Transverse colon (tissue), 4 donors: ENCODE data around the gene MRTO4. TPM values are rescaled to one million over a fixed set of nuclear protein-coding genes. Genes with fewer than 3 reads are reported as not detected.
"Not testable (repeated sequence)": the region's sequence is repeated elsewhere in the genome, so short reads cannot be mapped to it uniquely, and the experiment has no call there.

Experiments used
- DNase-seq: peaks from one replicate; pipeline ENCODE4 v3.0.0-alpha.2; 2019
- H3K27ac ChIP-seq, 4 donors: fragments of 200-600 bp; sonication (generic); 2 replicates each; pipeline ENCODE4 v1.5.1; 2016 to 2018; ENCODE audit warnings: inconsistent platforms in 4 of 4
- H3K27me3 ChIP-seq: fragments of 200-600 bp; sonication (generic); 2 replicates; pipeline ENCODE4 v1.5.1; 2017; ENCODE audit warnings: inconsistent platforms
- H3K36me3 ChIP-seq, 4 donors: fragments of 200-600 bp; sonication (generic); 2 replicates each; pipeline ENCODE4 v1.5.1; 2017 to 2019; ENCODE audit warnings: inconsistent platforms in 4 of 4
- H3K4me1 ChIP-seq, 4 donors: fragments of 200-600 bp; sonication (generic); 2 replicates each; pipeline ENCODE4 v1.5.1; 2017 to 2020; ENCODE audit warnings: inconsistent platforms in 4 of 4
- H3K4me3 ChIP-seq, 4 donors: fragments of 200-600 bp; sonication (generic); 1 replicate in 1 of 4; 2 replicates in 3 of 4; pipeline versions ENCODE4 v1.5.1 to v1.6.1; 2017 to 2019; ENCODE audit warnings: inconsistent platforms in 4 of 4
- H3K9me3 ChIP-seq, 2 donors: fragments of 200-600 bp; sonication (generic); 2 replicates each; pipeline ENCODE4 v1.5.1; 2017 to 2019; ENCODE audit warnings: inconsistent platforms in 2 of 2
- CTCF ChIP-seq, 5 experiments: fragments of 200-600 bp in 3 of 5; fragments of 450-650 bp in 2 of 5; sonication (generic) in 3 of 5; IDR thresholded peaks; 1 replicate in 2 of 5; 2 replicates in 3 of 5; pipeline ENCODE4 v1.5.1; 2016 to 2017; ENCODE audit warnings: antibody characterized with exemption in 5 of 5, inconsistent platforms in 3 of 5, mild to moderate bottlenecking in 2 of 5, moderate library complexity in 1 of 5
- EP300 ChIP-seq: sonication (generic); formaldehyde crosslinking; IDR thresholded peaks from one replicate; pipeline ENCODE4 v1.6.1; 2017; ENCODE audit warnings: antibody characterized with exemption, low read depth
- POLR2A ChIP-seq: fragments of 450-650 bp; IDR thresholded peaks from one replicate; pipeline ENCODE4 v1.6.1; 2016; ENCODE audit warnings: antibody characterized with exemption, mild to moderate bottlenecking, moderate library complexity
- POLR2AphosphoS5 ChIP-seq, 3 donors: sonication (generic); formaldehyde crosslinking; IDR thresholded peaks; one replicate each; pipeline ENCODE4 v1.6.1; 2016; ENCODE audit warnings: antibody characterized with exemption in 3 of 3
- WGBS, 2 donors: methylation state at CpG; one replicate each; pipeline ENCODE4 v1.1.5; 2018; ENCODE audit warnings: low coverage in 1 of 2; 5-methylcytosine and 5-hydroxymethylcytosine counted together
- in situ Hi-C, 4 donors: fragments of 200-750 bp; cut with MboI; loops; one replicate each; pipeline versions ENCODE4 v1.15.0 to v1.15.1; 2017; ENCODE audit warnings: low sequenced_read_pairs in 3 of 4, low pct_ligation_motif_present in 1 of 4, low pct_unique_long_range_greater_than_20kb in 1 of 4
- intact Hi-C: fragments of 100-400 bp; cut with DNase I; formaldehyde crosslinking; loops from one replicate; pipeline ENCODE4 v1.15.1; 2023; ENCODE audit warnings: low total_unique reads
- total RNA-seq, 4 donors: library from RNA; depleted of rRNA; stranded (reverse); fragments of >200 nt; gene quantifications; one replicate each; pipeline ENCODE4 v1.1.0, GENCODE V29; 2016

MRTO4 gene
- total RNA-seq, 4 donors from 2014 or later = 4.9 to 10.8 (median 8.7) TPM

GRCh38 chr1:19213580-19213979 lies 38.0 kb upstream of the MRTO4 start:
- WGBS, 2 donors = 100% methylated on average over 1 of the region's 1 CpG
- DNase-seq = no peak
- H3K36me3 ChIP-seq = peaks cover 0 to 17% (median 3%) of the 10 kb centered on the region in 4 donors
- peaks cover 14 to 35% (median 22%) of the 10 kb centered on the region in 4 donors for H3K4me1 ChIP-seq
- H3K4me3 ChIP-seq = no peak overlapping the region
- in situ Hi-C loops (no loop called here), intact Hi-C loops (no loop called here)
- H3K27ac ChIP-seq = no peak overlapping the region
- no peaks in the 10 kb centered on the region for H3K9me3 ChIP-seq
- no peak for TF ChIP-seq POLR2AphosphoS5 (IDR thresholded peaks at IDR 0.05)
- no peak for TF ChIP-seq EP300
- no peak for TF ChIP-seq POLR2A
- TF ChIP-seq CTCF (IDR thresholded peaks at IDR 0.05) = no peak
- H3K27me3 ChIP-seq = no peaks in the 10 kb centered on the region

GRCh38 chr1:19216585-19216984 lies 35.0 kb upstream of the MRTO4 start:
- H3K27ac ChIP-seq, in situ Hi-C loops, H3K9me3 ChIP-seq, DNase-seq, intact Hi-C loops, H3K4me3 ChIP-seq, H3K27me3 ChIP-seq: not testable (repeated sequence)
- Histone ChIP-seq H3K4me1 (peaks cover under 1 to 17% (median 6%) of the 10 kb centered on the region in 4 donors), H3K36me3 (peaks cover 0 to 33% (median 9%) of the 10 kb centered on the region in 4 donors)
- WGBS, 2 donors = 94 to 96% methylated on average over 4 of the region's 4 CpGs

- 82 to 87% methylated on average over 7 of the region's 7 CpGs for WGBS, 2 donors
- intact Hi-C loops (no loop called here), in situ Hi-C loops (no loop called here)
- Histone ChIP-seq H3K4me1 (no peaks in the 10 kb centered on the region), H3K4me3 (no peak overlapping the region), H3K27ac (no peak overlapping the region), H3K9me3 (no peaks in the 10 kb centered on the region), H3K27me3 (no peaks in the 10 kb centered on the region), H3K36me3 (peaks cover 0 to 47% (median 13%) of the 10 kb centered on the region in 4 donors)
- no peak for DNase-seq
- TF ChIP-seq POLR2AphosphoS5 (IDR thresholded peaks at IDR 0.05) (no peak), EP300 (no peak), POLR2A (no peak), CTCF (IDR thresholded peaks at IDR 0.05) (no peak)
Observed at GRCh38 chr1:19219451-19219850, 32.2 kb upstream of the MRTO4 start.

- H3K27ac ChIP-seq = no peak overlapping the region
- WGBS, 2 donors = 90 to 92% methylated on average over 5 to 8 of the region's 8 CpGs
- H3K27me3 ChIP-seq = no peaks in the 10 kb centered on the region
- in situ Hi-C loops = no loop called here
- no peaks in the 10 kb centered on the region for H3K4me1 ChIP-seq
- intact Hi-C loops = no loop called here
- no peaks in the 10 kb centered on the region for H3K9me3 ChIP-seq
- TF ChIP-seq POLR2AphosphoS5 (IDR thresholded peaks at IDR 0.05) (no peak), CTCF (IDR thresholded peaks at IDR 0.05) (no peak), POLR2A (no peak), EP300 (no peak)
- no peak overlapping the region for H3K4me3 ChIP-seq
- no peak for DNase-seq
- peaks cover 0 to 54% (median 13%) of the 10 kb centered on the region in 4 donors for H3K36me3 ChIP-seq
Observed at GRCh38 chr1:19220080-19220846, 31.3 kb upstream of the MRTO4 start.
